GM12891 (cell line): Measurements from ENCODE around the gene GPD1.

Experiments
- POLR2A ChIP-seq: IDR thresholded peaks from 2 replicates; pipeline ENCODE4 v1.6.1; 2011; ENCODE audit warnings: low read depth, low read length, control low read depth
- POLR2AphosphoS5 ChIP-seq: IDR thresholded peaks from 2 replicates; pipeline ENCODE4 v1.6.1; 2011; ENCODE audit warnings: low read depth, low read length, control low read depth
- SPI1 ChIP-seq: IDR thresholded peaks from 2 replicates; pipeline ENCODE4 v1.6.1; 2011; ENCODE audit warnings: low read depth, low read length, control low read depth
- TAF1 ChIP-seq: IDR thresholded peaks from 2 replicates; pipeline ENCODE4 v1.6.1; 2011; ENCODE audit warnings: low read depth, low read length, control low read depth

- no peak for TF ChIP-seq SPI1
- TF ChIP-seq POLR2AphosphoS5 = no peak
- TF ChIP-seq POLR2A = no peak
- TF ChIP-seq TAF1 = no peak
Measured at GRCh38 chr12:50145439-50145838, 41.6 kb downstream of the GPD1 start.
